Lower leg skin (tissue), 4 donors: Measurements from ENCODE around the gene CMIP. TPM values are rescaled to one million over a fixed set of nuclear protein-coding genes. Genes with fewer than 3 reads are reported as not detected.

Experiments
- DNase-seq, 2 donors: peaks; one replicate each; pipeline ENCODE4 v3.0.0-alpha.2; 2019; ENCODE audit warnings: low spot score in 2 of 2
- H3K4me3 ChIP-seq: fragments of 200-600 bp; sonication (generic); 2 replicates; pipeline ENCODE4 v1.5.1; 2017; ENCODE audit warnings: mild to moderate bottlenecking, low read depth; ENCODE audit not compliant: poor library complexity, severe bottlenecking
- POLR2A ChIP-seq, 2 donors: fragments of 450-650 bp; IDR thresholded peaks; one replicate each; pipeline ENCODE4 v1.6.1; 2016 to 2017; ENCODE audit warnings: antibody characterized with exemption in 2 of 2, mild to moderate bottlenecking in 1 of 2, moderate library complexity in 1 of 2
- WGBS, 2 donors: methylation state at CpG; one replicate each; pipeline ENCODE4 v1.1.5; 2018; 5-methylcytosine and 5-hydroxymethylcytosine counted together
- intact Hi-C: fragments of 100-400 bp; cut with DNase I; formaldehyde crosslinking; loops from one replicate; pipeline ENCODE4 v1.15.0; 2023; ENCODE audit warnings: low total_unique reads
- total RNA-seq, 4 donors: library from RNA; depleted of rRNA; stranded (reverse); fragments of >200 nt; gene quantifications; one replicate each; pipeline ENCODE4 v1.1.0, GENCODE V29; 2016
- TF ChIP-seq, protein P1 (sequence below), 3 donors: fragments of 450-650 bp; IDR thresholded peaks; one replicate each; pipeline ENCODE4 v1.5.1; 2016; ENCODE audit warnings: antibody characterized with exemption in 3 of 3, mild to moderate bottlenecking in 3 of 3, moderate library complexity in 2 of 3

Gene CMIP
- total RNA-seq, 4 donors from 2014 or later: 53.7 to 115 (median 77.4) TPM

DNA sequence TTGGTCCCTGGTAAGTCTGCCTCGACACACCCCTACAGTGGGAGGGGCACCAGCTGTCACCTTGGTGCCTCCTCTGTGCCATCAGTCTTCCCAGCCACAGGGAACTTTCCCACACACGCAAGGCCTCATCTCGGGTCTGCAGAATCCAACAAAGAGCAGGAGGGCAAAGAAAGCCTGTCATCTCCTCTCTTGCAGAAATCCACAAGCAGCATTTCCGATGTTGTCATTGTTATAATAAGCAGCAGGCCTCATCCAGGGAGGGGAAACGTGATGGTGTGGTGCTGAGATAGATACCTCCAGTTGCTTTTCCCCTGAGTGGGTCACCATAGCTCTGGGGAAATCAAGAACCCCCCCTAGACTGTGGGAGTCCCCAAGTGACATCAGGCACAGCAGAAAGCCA lies 110.4 kb downstream of the CMIP start:
- no peak for TF ChIP-seq POLR2A (IDR thresholded peaks at IDR 0.05)
- TF ChIP-seq, protein P1, sequence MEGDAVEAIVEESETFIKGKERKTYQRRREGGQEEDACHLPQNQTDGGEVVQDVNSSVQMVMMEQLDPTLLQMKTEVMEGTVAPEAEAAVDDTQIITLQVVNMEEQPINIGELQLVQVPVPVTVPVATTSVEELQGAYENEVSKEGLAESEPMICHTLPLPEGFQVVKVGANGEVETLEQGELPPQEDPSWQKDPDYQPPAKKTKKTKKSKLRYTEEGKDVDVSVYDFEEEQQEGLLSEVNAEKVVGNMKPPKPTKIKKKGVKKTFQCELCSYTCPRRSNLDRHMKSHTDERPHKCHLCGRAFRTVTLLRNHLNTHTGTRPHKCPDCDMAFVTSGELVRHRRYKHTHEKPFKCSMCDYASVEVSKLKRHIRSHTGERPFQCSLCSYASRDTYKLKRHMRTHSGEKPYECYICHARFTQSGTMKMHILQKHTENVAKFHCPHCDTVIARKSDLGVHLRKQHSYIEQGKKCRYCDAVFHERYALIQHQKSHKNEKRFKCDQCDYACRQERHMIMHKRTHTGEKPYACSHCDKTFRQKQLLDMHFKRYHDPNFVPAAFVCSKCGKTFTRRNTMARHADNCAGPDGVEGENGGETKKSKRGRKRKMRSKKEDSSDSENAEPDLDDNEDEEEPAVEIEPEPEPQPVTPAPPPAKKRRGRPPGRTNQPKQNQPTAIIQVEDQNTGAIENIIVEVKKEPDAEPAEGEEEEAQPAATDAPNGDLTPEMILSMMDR (IDR thresholded peaks at IDR 0.05): no peak
- 65 to 72% methylated on average over 5 of the region's 5 CpGs for WGBS, 2 donors
- intact Hi-C loops: no loop called here
- DNase-seq: no peak
- H3K4me3 ChIP-seq: no peak overlapping the region

DNA sequence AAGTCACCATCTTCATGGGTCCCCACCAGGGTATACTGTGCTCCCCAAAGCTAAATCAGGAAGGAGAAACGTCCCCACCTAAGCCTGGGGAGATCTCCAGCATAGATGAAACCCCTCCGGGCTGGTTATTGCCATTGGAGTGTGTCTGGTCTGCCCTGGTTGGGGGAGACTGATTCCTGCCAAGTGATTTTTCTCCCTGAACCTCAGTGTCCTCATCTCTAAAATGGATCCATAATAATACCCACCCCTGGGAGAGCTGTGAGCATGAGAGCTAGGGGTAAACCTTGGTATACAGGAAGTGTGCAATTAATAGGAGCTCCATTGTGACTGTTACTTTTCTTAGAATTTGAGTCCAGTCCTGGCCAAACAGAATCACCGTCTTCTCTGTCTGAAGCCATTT lies 111.1 kb downstream of the CMIP start:
- no peak overlapping the region for H3K4me3 ChIP-seq
- DNase-seq: no peak
- intact Hi-C loops: no loop called here
- no peak for TF ChIP-seq POLR2A (IDR thresholded peaks at IDR 0.05)
- TF ChIP-seq, protein P1 (IDR thresholded peaks at IDR 0.05): no peak
- WGBS, 2 donors: 82 to 97% methylated on average over 2 to 3 of the region's 3 CpGs

DNA sequence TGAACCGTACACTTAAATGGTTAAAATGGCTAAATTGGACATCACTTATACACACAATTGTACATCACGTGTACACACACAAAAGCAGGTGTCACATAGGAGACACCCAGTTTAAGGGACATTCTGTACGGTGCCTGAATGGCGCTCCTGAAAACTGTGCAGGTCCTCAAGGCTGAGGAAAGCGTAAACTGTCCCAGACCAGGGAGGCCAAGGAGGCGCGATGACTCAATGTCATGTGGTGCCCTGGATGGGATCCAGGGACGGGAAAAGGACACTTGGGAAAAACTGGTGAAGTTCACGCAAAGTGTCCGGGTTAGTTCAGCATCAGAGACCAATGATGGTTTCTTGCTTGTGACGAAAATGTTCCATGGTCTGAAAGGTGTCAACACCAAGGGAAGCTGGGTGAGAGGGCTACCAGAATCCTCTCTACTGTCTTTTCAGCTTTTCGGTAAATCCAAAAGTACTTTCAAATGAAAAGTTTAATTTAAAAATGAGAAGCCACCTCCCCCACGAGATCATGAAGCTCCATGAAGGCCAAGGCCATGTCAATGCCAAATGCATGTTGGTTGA lies 112.2 kb downstream of the CMIP start:
- intact Hi-C loops: no loop called here
- H3K4me3 ChIP-seq: no peak overlapping the region
- TF ChIP-seq POLR2A (IDR thresholded peaks at IDR 0.05): no peak
- TF ChIP-seq, protein P1 (IDR thresholded peaks at IDR 0.05): no peak
- WGBS, 2 donors: 82 to 89% methylated on average over 13 of the region's 13 CpGs
- DNase-seq: no peak

DNA sequence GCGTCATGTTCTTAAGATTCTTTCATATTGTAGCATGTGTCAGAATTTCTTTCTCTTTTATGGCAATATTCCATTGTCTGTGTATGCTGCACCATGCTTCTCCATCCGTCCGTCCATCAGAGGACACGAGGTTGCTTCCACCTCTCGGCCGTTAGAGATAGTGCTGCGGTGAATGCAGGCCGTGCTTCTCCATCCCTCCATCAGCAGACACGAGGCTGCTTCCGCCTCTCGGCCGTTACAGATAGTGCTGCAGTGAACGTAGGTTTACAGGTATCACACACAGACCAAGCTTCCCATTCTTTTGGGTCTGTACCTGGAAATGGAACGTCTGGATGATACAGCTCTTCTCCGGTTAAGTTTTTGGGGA lies 113.5 kb downstream of the CMIP start:
- 78 to 79% methylated on average over 15 of the region's 15 CpGs for WGBS, 2 donors
- intact Hi-C loops: no loop called here

DNA sequence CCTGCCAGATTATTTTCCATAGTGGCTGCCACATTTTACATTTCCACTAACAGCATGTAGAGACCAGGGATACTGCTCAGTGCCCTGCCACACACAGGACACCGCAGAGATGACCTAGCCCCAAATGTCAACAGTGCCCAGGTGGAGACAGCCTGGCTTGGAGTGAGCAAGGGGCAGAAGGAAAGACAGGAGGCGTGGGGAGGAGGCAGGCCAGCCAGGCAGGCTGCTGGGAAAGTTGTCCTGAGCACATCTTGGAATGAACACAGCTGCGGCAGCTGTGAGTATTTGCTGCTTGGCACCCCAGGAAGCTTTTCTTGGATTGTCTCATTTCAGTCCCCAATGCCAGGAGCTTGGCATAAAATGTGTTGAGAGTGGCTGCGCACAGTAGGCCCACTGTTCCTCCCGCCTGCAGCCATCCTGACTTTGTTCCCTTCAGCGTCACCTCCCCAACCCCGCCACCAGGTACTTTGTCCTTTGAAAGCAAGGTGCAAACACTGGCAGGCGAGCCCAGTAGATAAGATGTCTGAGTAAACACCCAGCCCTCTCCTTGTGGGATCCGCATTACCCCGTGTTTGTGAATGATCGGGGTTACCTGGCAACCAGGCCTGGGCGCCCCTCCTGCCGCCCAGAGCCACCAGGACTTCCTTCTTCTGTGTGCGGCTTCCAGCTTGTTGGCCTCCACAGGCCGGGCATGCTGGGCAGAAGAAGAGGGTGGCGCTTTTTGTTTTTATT lies 114.0 kb downstream of the CMIP start:
- WGBS, 2 donors: 41 to 52% methylated on average over 15 to 16 of the region's 16 CpGs
- intact Hi-C loops: no loop called here
- DNase-seq: no peak
- TF ChIP-seq, protein P1 (IDR thresholded peaks at IDR 0.05): no peak
- TF ChIP-seq POLR2A (IDR thresholded peaks at IDR 0.05): no peak
- no peak overlapping the region for H3K4me3 ChIP-seq

More for the DNA sequence above, 113.5 kb downstream of the CMIP start:
- no peak overlapping the region for H3K4me3 ChIP-seq
- no peak for DNase-seq
- no peak for TF ChIP-seq POLR2A (IDR thresholded peaks at IDR 0.05)
- TF ChIP-seq, protein P1 (IDR thresholded peaks at IDR 0.05): no peak
